Fibroblast of lung (primary cell): ENCODE data around the gene YES1. TPM values are rescaled to one million over a fixed set of nuclear protein-coding genes. Genes with fewer than 3 reads are reported as not detected.

Experiments
- DNase-seq, 2 donors: peaks; one replicate each; pipeline versions ENCODE4 v3.0.0 to v3.0.0-alpha.2; 2010; ENCODE audit warnings: low read depth in 2 of 2
- H2AFZ ChIP-seq: 2 replicates; pipeline ENCODE4 v1.5.1; 2012; ENCODE audit warnings: low read length, control low read depth, inconsistent platforms
- H3K27ac ChIP-seq: 2 replicates; pipeline ENCODE4 v1.5.1; 2011; ENCODE audit warnings: low read length, control low read depth; ENCODE audit not compliant: insufficient read depth
- H3K27me3 ChIP-seq: 2 replicates; pipeline ENCODE4 v1.5.1; 2011; ENCODE audit warnings: mild to moderate bottlenecking, low read length; ENCODE audit not compliant: control insufficient read depth, insufficient read depth
- H3K36me3 ChIP-seq: 2 replicates; pipeline ENCODE4 v1.5.1; 2011; ENCODE audit warnings: low read length; ENCODE audit not compliant: control insufficient read depth, insufficient read depth
- H3K4me1 ChIP-seq: 2 replicates; pipeline ENCODE4 v1.5.1; 2011; ENCODE audit warnings: low read length; ENCODE audit not compliant: control insufficient read depth, insufficient read depth; ENCODE audit errors: extremely low read depth
- H3K4me2 ChIP-seq: 2 replicates; pipeline ENCODE4 v1.5.1; 2011; ENCODE audit warnings: low read length, control low read depth; ENCODE audit not compliant: insufficient read depth; ENCODE audit errors: extremely low read depth
- H3K4me3 ChIP-seq, 4 experiments: fragments of 200-600 bp in 1 of 4; sonication (generic) in 1 of 4; replicated peaks in 1 of 4; 2 replicates each; pipeline ENCODE4 v1.5.1; 2011 to 2016; ENCODE audit warnings: low read length in 4 of 4, low read depth in 3 of 4, mild to moderate bottlenecking in 3 of 4, control low read depth in 2 of 4, inconsistent platforms in 1 of 4, mixed read lengths in 1 of 4; ENCODE audit not compliant: insufficient read depth in 1 of 4; ENCODE audit errors: control extremely low read depth in 1 of 4
- H3K79me2 ChIP-seq: 2 replicates; pipeline ENCODE4 v1.5.1; 2012; ENCODE audit warnings: mild to moderate bottlenecking, low read length, inconsistent platforms; ENCODE audit not compliant: control insufficient read depth, insufficient read depth
- H3K9ac ChIP-seq: 2 replicates; pipeline ENCODE4 v1.5.1; 2011; ENCODE audit warnings: mild to moderate bottlenecking, low read length, control low read depth; ENCODE audit not compliant: insufficient read depth
- H3K9me3 ChIP-seq: 2 replicates; pipeline ENCODE4 v1.5.1; 2012; ENCODE audit warnings: low read depth, low read length; ENCODE audit not compliant: control insufficient read depth, insufficient read depth
- H4K20me1 ChIP-seq: 2 replicates; pipeline ENCODE4 v1.5.1; 2011; ENCODE audit warnings: low read length; ENCODE audit not compliant: control insufficient read depth, insufficient read depth; ENCODE audit errors: extremely low read depth
- CTCF ChIP-seq, 2 donors: IDR thresholded peaks in 1 of 2; conservative IDR thresholded peaks in 1 of 2; 1 replicate in 1 of 2; 2 replicates in 1 of 2; pipeline ENCODE4 v1.5.1; 2011 to 2012; ENCODE audit warnings: low read length in 2 of 2, control low read depth in 1 of 2, inconsistent platforms in 1 of 2, low read depth in 1 of 2, mild to moderate bottlenecking in 1 of 2
- EZH2 ChIP-seq: IDR thresholded peaks from 2 replicates; pipeline ENCODE4 v1.5.1; 2012; ENCODE audit warnings: low read length, control low read depth, mild to moderate bottlenecking; ENCODE audit errors: missing control alignments
- polyA plus RNA-seq, 2 donors: library from polyadenylated mRNA; depleted of rRNA in 1 of 2; stranded (reverse) in 1 of 2; unstranded in 1 of 2; fragments of >200 nt; gene quantifications; 2 replicates each; pipeline ENCODE4 v1.2.1, GENCODE V29; 2011 to 2012; ENCODE audit warnings: missing spikeins in 1 of 2
- total RNA-seq: library from RNA; depleted of rRNA; stranded (reverse); fragments of >200 nt; gene quantifications from 2 replicates; pipeline ENCODE4 v1.2.1, GENCODE V29; 2014

Gene YES1
- total and polyA plus RNA-seq, 2 donors (not counting 1 experiment from before 2014, with no cell fraction given) = 26.6 to 49.5 TPM

GRCh38 chr18:850960-851359, 38.9 kb upstream of the YES1 start:
- TF ChIP-seq EZH2 (no peak), CTCF (conservative IDR thresholded peaks at IDR 0.05 in 1 of 2, IDR thresholded peaks at IDR 0.05 in 1 of 2; ENCODE audit: low read depth in 1 of 2, low read length in 2 of 2) (no peak)
- DNase-seq = no peak
- Histone ChIP-seq H4K20me1 (no peaks in the 10 kb centered on the region), H3K27me3 (no peaks in the 10 kb centered on the region), H3K4me3 (no peak overlapping the region), H3K4me1 (no peaks in the 10 kb centered on the region), H3K36me3 (no peaks in the 10 kb centered on the region), H3K9me3 (no peaks in the 10 kb centered on the region), H3K79me2 (no peaks in the 10 kb centered on the region), H2AFZ (no peak overlapping the region), H3K27ac (no peak overlapping the region), H3K4me2 (no peak overlapping the region), H3K9ac (no peak overlapping the region)

- no peaks in the 10 kb centered on the region for H3K9me3 ChIP-seq
- H3K27ac ChIP-seq = no peak overlapping the region
- no peaks in the 10 kb centered on the region for H3K79me2 ChIP-seq
- no peak overlapping the region for H2AFZ ChIP-seq
- DNase-seq = no peak
- no peaks in the 10 kb centered on the region for H3K36me3 ChIP-seq
- H3K4me3 ChIP-seq = no peak overlapping the region
- no peaks in the 10 kb centered on the region for H4K20me1 ChIP-seq
- no peaks in the 10 kb centered on the region for H3K27me3 ChIP-seq
- no peak overlapping the region for H3K9ac ChIP-seq
- peaks cover 3% of the 10 kb centered on the region for H3K4me1 ChIP-seq
- no peak overlapping the region for H3K4me2 ChIP-seq
- no peak for TF ChIP-seq EZH2
- no peak for TF ChIP-seq CTCF (conservative IDR thresholded peaks at IDR 0.05 in 1 of 2, IDR thresholded peaks at IDR 0.05 in 1 of 2; ENCODE audit: low read depth in 1 of 2, low read length in 2 of 2)
Measured at GRCh38 chr18:849021-849420, 37.0 kb upstream of the YES1 start.

GRCh38 chr18:848062-848861, 36.2 kb upstream of the YES1 start:
- no peaks in the 10 kb centered on the region for H4K20me1 ChIP-seq
- TF ChIP-seq CTCF (conservative IDR thresholded peaks at IDR 0.05 in 1 of 2, IDR thresholded peaks at IDR 0.05 in 1 of 2; ENCODE audit: low read depth in 1 of 2, low read length in 2 of 2) (no peak), EZH2 (no peak)
- H3K4me3 ChIP-seq = no peak overlapping the region
- H3K79me2 ChIP-seq = no peaks in the 10 kb centered on the region
- no peaks in the 10 kb centered on the region for H3K9me3 ChIP-seq
- H3K4me2 ChIP-seq = no peak overlapping the region
- H3K9ac ChIP-seq = no peak overlapping the region
- no peak overlapping the region for H3K27ac ChIP-seq
- no peaks in the 10 kb centered on the region for H3K27me3 ChIP-seq
- H3K4me1 ChIP-seq = peaks cover 3% of the 10 kb centered on the region
- no peak for DNase-seq
- no peaks in the 10 kb centered on the region for H3K36me3 ChIP-seq
- no peak overlapping the region for H2AFZ ChIP-seq
